ENCODE results near the gene FAM210A. TPM values are rescaled to one million over a fixed set of nuclear protein-coding genes. Genes with fewer than 3 reads are reported as not detected.

FAM210A gene
- total RNA-seq, 1 experiment from 2014 or later = 17.4 TPM

DNA sequence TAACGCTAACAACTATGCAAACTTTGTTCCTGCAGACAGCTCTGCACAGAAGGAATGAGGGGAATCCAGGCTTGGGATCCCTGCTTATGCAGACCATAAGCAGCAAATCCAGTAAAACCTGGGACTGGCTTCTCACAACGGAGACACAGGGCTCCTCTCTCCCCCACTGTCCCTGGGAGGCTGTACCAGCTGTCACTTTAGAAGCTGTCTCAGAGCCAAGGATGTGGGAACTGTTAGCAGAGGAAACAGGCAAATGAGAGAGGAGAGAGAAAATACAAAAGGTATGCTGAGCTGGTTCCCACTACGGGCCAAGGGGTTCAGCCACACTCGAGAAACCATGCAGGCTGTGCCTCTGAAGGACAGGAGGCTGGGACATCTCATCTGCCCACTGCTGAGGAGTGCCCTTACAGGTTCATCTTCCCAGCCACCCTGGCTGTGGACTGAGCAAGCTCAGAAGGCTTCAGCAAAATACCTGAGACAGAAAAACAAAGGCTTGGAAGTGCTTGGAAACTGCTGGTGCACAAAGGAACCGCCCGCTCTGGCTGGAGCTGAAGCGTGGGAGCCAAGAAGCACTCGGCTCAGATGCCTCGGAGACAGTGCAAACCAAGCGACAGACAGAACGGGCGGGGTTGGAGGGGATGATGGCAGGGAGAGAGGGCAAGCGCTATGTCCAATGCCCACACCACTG lies 72.5 kb downstream of the FAM210A start (continued):
- TF ChIP-seq, protein P1, sequence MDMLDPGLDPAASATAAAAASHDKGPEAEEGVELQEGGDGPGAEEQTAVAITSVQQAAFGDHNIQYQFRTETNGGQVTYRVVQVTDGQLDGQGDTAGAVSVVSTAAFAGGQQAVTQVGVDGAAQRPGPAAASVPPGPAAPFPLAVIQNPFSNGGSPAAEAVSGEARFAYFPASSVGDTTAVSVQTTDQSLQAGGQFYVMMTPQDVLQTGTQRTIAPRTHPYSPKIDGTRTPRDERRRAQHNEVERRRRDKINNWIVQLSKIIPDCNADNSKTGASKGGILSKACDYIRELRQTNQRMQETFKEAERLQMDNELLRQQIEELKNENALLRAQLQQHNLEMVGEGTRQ (CRISPR knock-in tag; IDR thresholded peaks at IDR 0.05) = no peak
- TF ChIP-seq, protein P2, sequence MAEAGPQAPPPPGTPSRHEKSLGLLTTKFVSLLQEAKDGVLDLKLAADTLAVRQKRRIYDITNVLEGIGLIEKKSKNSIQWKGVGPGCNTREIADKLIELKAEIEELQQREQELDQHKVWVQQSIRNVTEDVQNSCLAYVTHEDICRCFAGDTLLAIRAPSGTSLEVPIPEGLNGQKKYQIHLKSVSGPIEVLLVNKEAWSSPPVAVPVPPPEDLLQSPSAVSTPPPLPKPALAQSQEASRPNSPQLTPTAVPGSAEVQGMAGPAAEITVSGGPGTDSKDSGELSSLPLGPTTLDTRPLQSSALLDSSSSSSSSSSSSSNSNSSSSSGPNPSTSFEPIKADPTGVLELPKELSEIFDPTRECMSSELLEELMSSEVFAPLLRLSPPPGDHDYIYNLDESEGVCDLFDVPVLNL (CRISPR knock-in tag; IDR thresholded peaks at IDR 0.05; ENCODE audit: borderline replicate concordance, low read depth) = no peak

DNA sequence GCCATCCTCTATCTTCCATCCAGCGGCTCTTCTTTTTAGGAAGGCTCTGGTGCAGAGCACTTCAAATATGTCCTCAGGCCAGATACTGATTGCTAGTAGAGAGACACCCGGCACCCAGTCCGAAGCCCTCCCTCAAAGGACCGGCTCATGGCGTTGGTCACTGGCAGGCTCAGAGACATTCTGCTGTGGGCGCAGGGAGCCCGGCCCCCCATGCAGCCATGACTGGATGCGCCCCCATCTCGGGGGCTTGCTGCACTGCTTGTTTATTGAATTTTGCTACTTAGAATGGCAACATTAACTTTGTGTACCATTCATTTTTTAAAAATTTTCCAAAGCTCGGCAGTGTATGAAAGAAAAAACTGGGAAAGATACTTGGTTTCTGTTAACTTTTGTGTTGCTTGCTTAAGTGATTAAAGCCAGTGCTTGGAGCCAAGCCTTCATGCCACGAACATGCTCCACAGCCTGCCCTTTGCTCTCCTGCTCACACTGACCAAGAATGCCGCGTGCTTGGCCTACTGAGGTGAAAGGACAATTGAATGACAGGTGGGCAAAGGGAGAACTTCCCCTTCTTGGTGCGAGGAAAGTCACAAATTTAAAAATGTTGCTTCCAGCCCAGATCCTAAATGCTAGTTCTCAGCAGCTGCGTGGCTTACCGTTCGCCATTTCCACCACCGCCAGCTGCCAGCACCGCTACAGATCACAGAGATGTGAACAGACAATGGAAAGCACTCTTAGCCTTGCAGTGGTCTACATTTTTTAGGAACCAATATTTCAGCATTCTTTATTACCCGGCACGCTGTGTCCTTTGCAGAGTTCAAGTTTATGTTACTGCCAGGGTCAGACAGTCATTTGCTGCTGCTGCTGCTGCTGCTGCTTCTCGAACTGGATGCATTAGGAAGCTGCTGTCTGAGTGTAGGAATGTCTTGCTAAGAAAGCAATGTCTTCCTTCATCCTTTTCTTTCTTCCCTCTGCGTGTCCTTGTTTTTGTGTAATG lies 76.7 kb downstream of the FAM210A start:
- H3K4me3 Mint-ChIP-seq = no peak overlapping the region
- ChIA-PET POLR2A (no interaction called here), CTCF (no interaction called here)
- H3K27ac Mint-ChIP-seq = no peak overlapping the region
- H3K27me3 Mint-ChIP-seq (ENCODE audit: low read depth) = no peaks in the 10 kb centered on the region
- DNase-seq (ENCODE audit: low spot score) (no peak), ATAC-seq (no peak)
- no peaks in the 10 kb centered on the region for H3K36me3 Mint-ChIP-seq
- no peak for TF ChIP-seq KAT7 (CRISPR knock-in tag; IDR thresholded peaks at IDR 0.05; ENCODE audit: borderline replicate concordance)
- no peak for TF ChIP-seq ZNF138 (CRISPR knock-in tag; conservative IDR thresholded peaks at IDR 0.05)
- TF ChIP-seq FOXP1 (CRISPR knock-in tag; IDR thresholded peaks at IDR 0.05; ENCODE audit: borderline replicate concordance) = no peak
- TF ChIP-seq NR1H2 (CRISPR knock-in tag; IDR thresholded peaks at IDR 0.05) = no peak
- no peak for TF ChIP-seq ETV6 (CRISPR knock-in tag; IDR thresholded peaks at IDR 0.05)
- TF ChIP-seq, protein P3, sequence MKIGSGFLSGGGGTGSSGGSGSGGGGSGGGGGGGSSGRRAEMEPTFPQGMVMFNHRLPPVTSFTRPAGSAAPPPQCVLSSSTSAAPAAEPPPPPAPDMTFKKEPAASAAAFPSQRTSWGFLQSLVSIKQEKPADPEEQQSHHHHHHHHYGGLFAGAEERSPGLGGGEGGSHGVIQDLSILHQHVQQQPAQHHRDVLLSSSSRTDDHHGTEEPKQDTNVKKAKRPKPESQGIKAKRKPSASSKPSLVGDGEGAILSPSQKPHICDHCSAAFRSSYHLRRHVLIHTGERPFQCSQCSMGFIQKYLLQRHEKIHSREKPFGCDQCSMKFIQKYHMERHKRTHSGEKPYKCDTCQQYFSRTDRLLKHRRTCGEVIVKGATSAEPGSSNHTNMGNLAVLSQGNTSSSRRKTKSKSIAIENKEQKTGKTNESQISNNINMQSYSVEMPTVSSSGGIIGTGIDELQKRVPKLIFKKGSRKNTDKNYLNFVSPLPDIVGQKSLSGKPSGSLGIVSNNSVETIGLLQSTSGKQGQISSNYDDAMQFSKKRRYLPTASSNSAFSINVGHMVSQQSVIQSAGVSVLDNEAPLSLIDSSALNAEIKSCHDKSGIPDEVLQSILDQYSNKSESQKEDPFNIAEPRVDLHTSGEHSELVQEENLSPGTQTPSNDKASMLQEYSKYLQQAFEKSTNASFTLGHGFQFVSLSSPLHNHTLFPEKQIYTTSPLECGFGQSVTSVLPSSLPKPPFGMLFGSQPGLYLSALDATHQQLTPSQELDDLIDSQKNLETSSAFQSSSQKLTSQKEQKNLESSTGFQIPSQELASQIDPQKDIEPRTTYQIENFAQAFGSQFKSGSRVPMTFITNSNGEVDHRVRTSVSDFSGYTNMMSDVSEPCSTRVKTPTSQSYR (CRISPR knock-in tag; IDR thresholded peaks at IDR 0.05) = no peak
- TF ChIP-seq ELF4 (CRISPR knock-in tag; IDR thresholded peaks at IDR 0.05; ENCODE audit: low read depth) = no peak
- TF ChIP-seq MXD4 (CRISPR knock-in tag; IDR thresholded peaks at IDR 0.05; ENCODE audit: borderline replicate concordance) = no peak
- TF ChIP-seq, protein P4, sequence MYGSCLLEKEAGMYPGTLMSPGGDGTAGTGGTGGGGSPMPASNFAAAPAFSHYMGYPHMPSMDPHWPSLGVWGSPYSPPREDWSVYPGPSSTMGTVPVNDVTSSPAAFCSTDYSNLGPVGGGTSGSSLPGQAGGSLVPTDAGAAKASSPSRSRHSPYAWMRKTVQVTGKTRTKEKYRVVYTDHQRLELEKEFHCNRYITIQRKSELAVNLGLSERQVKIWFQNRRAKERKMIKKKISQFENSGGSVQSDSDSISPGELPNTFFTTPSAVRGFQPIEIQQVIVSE (CRISPR knock-in tag; IDR thresholded peaks at IDR 0.05; ENCODE audit: borderline replicate concordance) = no peak
- TF ChIP-seq, protein P5, sequence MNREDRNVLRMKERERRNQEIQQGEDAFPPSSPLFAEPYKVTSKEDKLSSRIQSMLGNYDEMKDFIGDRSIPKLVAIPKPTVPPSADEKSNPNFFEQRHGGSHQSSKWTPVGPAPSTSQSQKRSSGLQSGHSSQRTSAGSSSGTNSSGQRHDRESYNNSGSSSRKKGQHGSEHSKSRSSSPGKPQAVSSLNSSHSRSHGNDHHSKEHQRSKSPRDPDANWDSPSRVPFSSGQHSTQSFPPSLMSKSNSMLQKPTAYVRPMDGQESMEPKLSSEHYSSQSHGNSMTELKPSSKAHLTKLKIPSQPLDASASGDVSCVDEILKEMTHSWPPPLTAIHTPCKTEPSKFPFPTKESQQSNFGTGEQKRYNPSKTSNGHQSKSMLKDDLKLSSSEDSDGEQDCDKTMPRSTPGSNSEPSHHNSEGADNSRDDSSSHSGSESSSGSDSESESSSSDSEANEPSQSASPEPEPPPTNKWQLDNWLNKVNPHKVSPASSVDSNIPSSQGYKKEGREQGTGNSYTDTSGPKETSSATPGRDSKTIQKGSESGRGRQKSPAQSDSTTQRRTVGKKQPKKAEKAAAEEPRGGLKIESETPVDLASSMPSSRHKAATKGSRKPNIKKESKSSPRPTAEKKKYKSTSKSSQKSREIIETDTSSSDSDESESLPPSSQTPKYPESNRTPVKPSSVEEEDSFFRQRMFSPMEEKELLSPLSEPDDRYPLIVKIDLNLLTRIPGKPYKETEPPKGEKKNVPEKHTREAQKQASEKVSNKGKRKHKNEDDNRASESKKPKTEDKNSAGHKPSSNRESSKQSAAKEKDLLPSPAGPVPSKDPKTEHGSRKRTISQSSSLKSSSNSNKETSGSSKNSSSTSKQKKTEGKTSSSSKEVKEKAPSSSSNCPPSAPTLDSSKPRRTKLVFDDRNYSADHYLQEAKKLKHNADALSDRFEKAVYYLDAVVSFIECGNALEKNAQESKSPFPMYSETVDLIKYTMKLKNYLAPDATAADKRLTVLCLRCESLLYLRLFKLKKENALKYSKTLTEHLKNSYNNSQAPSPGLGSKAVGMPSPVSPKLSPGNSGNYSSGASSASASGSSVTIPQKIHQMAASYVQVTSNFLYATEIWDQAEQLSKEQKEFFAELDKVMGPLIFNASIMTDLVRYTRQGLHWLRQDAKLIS (CRISPR knock-in tag; IDR thresholded peaks at IDR 0.05; ENCODE audit: borderline replicate concordance) = no peak
- TF ChIP-seq EMX1 (CRISPR knock-in tag; IDR thresholded peaks at IDR 0.05) = no peak
- no peak for TF ChIP-seq ZNF416 (CRISPR knock-in tag; IDR thresholded peaks at IDR 0.05)
- TF ChIP-seq, protein P6, sequence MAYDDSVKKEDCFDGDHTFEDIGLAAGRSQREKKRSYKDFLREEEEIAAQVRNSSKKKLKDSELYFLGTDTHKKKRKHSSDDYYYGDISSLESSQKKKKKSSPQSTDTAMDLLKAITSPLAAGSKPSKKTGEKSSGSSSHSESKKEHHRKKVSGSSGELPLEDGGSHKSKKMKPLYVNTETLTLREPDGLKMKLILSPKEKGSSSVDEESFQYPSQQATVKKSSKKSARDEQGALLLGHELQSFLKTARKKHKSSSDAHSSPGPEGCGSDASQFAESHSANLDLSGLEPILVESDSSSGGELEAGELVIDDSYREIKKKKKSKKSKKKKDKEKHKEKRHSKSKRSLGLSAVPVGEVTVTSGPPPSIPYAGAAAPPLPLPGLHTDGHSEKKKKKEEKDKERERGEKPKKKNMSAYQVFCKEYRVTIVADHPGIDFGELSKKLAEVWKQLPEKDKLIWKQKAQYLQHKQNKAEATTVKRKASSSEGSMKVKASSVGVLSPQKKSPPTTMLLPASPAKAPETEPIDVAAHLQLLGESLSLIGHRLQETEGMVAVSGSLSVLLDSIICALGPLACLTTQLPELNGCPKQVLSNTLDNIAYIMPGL (CRISPR knock-in tag; IDR thresholded peaks at IDR 0.05) = no peak
- no peak for TF ChIP-seq RORB (CRISPR knock-in tag; IDR thresholded peaks at IDR 0.05)
- TF ChIP-seq, protein P7, sequence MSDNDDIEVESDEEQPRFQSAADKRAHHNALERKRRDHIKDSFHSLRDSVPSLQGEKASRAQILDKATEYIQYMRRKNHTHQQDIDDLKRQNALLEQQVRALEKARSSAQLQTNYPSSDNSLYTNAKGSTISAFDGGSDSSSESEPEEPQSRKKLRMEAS (CRISPR knock-in tag; IDR thresholded peaks at IDR 0.05) = no peak
- TF ChIP-seq ZNF121 (CRISPR knock-in tag; IDR thresholded peaks at IDR 0.05) = no peak
- no peak for TF ChIP-seq TEAD4 (CRISPR knock-in tag; IDR thresholded peaks at IDR 0.05)
- TF ChIP-seq ZNF423 (CRISPR knock-in tag; IDR thresholded peaks at IDR 0.05) = no peak
- TF ChIP-seq, protein P8, sequence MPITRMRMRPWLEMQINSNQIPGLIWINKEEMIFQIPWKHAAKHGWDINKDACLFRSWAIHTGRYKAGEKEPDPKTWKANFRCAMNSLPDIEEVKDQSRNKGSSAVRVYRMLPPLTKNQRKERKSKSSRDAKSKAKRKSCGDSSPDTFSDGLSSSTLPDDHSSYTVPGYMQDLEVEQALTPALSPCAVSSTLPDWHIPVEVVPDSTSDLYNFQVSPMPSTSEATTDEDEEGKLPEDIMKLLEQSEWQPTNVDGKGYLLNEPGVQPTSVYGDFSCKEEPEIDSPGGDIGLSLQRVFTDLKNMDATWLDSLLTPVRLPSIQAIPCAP (CRISPR knock-in tag; IDR thresholded peaks at IDR 0.05) = no peak
- H3K4me1 Mint-ChIP-seq = peaks cover 17% of the 10 kb centered on the region
- no peaks in the 10 kb centered on the region for H3K9me3 Mint-ChIP-seq
